HG03442 (cell line): Measurements from ENCODE around the gene RSBN1L.
A peak's percentile ranks its signal among the peaks of the same experiment; 100 is the strongest.

Experiments used
- ATAC-seq: cut with Tn5 transposase; IDR thresholded peaks from one replicate; pipeline ENCODE4 v1.9.1; 2021; ENCODE audit warnings: mild to moderate bottlenecking, moderate library complexity; ENCODE audit not compliant: unreplicated experiment

Gene RSBN1L

DNA sequence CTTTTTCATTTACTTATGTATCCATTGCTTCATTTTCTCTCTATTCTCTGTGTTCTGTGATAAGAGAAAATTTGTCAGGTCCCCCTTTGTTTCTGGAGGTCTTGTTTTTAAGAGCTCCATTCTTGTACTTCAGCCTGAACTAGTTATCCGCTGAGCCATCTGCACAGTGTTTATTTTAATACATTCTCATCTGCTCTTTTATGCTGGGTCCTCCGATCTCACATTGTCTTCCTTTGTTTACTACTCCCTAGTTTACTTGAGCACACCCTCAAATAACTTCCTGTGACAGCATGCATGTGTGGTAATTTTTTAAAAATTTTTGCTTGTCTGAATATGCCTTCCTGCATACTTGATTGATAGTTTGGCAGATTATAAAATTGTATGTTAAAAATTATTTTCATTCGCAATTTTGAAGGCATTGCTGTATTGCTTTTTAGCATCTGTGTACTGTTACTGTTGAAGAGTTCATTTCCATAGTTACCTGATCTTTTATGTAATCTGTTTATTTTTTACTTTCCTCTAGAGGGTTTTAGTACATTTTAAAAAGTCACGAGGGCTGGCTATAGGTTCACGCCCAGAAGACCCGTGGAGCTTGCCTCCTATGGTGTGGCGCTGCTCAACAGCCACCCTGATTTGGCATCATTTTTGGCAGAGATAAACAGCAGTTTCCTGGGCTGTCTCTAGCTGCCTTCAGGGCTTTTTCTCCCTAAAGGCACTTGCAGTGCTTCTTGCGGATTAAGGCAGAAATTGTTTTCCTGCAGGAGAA lies 31.9 kb downstream of the RSBN1L start:
- no peak for ATAC-seq

GRCh38 chr7:77729574-77730348 lies 33.5 kb downstream of the RSBN1L start:
- no peak for ATAC-seq

GRCh38 chr7:77731716-77732115 lies 35.5 kb downstream of the RSBN1L start:
- ATAC-seq: no peak

- ATAC-seq: no peak
These were observed 38.6 kb downstream of the RSBN1L start for GRCh38 chr7:77734659-77735421.

DNA sequence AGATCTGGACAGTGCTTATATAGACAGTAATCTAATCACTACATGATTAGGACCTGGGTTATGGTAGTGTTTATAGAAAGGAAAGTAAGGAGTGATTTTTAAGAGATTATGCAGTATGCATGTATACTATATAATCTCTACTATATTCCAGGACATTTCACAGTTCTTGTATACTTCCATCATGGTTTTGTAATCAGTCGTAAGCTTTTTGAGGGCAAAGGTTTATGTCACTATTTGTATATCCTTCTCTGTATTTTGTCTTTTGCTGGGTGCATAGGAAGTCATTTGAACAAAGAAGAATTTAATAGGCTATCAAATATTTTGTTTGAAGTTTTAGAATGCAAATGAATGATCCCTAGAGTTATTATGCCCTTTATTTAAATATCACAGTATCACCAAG lies 39.2 kb downstream of the RSBN1L start:
- no peak for ATAC-seq

DNA sequence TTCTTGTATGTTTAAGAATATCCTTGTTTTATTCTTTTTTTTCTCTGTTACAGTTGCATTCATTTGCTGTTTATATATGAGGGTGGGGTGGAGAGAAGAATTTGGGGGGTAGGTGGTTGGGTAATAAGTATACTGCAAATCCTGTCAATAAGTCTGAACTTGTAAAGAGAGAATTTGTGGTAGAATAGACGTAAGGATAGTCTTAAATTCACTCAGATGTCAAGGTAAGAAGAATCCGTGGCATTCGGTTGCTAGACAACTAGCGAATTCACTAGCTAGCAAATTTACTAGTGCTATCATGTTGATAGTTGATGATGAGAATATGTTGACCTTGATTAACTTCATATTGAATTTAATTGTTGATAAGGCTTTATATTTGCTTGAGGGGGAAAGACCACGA lies 40.7 kb downstream of the RSBN1L start:
- ATAC-seq: no peak

DNA sequence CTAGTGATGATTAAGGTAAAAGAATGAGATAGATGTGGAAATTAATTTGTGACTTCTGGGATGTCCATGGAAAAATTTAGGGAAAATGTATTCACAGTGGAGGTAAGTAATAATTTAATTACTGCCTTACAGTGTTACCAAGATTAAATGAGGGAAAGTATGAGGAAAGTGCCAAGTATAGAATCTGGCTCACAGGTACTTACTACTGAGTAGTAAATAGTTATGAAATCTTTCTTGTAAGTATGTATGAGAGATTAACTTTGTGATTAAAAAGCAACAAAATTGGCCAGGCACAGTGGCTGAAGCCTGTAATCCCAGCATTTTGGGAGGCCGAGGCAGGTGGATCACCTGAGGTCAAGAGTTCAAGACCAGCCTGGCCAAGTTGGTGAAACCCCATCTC lies 42.1 kb downstream of the RSBN1L start:
- no peak for ATAC-seq

GRCh38 chr7:77738871-77739270 lies 42.6 kb downstream of the RSBN1L start:
- no peak for ATAC-seq

- no peak for ATAC-seq
These were observed 44.0 kb downstream of the RSBN1L start for GRCh38 chr7:77740257-77740656.

- no peak for ATAC-seq
These were observed 47.3 kb downstream of the RSBN1L start for GRCh38 chr7:77743518-77743917.

GRCh38 chr7:77745746-77746145 lies 49.5 kb downstream of the RSBN1L start:
- ATAC-seq: no peak

DNA sequence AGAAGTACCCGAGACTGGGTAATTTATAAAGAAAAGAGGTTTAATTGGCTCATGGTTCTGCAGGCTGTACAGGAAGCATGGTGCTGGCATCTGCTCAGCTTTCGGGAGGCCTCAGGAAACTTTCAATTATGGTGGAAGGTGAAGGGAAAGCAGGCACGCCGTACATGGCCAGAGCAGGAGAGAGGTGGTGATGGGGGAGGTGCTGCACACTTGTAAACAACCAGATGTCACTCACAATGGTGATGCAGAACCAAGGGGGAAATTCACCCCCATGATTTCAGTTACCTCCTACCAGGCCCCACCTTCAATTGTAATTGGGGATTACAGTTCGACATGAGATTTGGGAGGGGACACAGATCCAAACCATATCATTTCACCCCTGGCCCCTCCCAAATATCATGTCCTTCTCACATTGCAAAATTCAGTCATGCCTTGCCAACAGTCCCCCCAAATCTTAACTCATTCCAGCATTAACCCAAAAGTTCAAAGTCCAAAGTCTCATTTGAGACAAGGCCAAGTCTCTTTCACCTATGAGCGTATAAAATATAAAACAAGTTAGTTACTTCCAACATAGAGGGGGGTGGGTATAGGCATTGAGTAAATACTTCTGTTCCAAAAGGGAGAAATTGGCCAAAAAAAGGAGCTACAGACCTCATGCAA lies 50.0 kb downstream of the RSBN1L start:
- ATAC-seq: no peak

DNA sequence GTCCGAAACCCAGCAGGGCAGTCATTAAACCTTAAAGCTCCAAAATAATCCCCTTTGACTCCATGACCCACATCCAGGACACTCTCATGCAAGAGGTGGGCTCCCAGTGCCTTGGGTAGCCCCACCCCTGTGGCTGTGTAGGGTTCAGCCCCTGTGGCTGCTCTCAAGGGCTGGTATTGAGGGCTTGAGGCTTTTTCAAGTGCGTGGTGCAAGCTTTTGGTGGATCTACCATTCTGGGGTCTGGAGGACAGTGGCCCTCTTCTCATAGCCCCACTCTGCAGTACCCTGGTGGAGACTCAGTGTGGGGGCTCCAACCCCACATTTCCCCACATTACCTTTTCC lies 50.5 kb downstream of the RSBN1L start:
- no peak for ATAC-seq

DNA sequence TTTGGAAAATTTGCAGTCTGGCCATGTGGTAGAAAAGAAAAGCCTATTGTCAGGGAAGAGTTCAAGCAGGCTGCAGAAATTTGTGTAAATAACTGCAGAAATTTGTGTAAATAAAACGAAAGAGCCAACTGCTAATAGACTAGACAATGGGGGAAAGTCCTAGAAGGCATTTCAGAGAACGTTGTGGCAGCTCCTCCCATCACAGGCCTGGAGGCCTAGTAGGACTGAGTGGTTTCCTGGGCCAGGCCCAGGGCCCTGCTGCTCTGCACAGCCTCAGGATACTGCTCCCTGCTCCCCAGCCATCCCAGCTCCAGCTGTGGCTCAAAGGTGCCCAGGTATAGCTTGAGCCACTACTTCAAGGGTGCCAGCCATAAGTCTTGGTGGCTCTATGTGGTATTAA lies 50.9 kb downstream of the RSBN1L start:
- no peak for ATAC-seq

GRCh38 chr7:77747718-77748117 lies 51.5 kb downstream of the RSBN1L start:
- no peak for ATAC-seq

- no peak for ATAC-seq
These were observed 55.8 kb downstream of the RSBN1L start for GRCh38 chr7:77752016-77752415.

- ATAC-seq: no peak
These were observed 56.9 kb downstream of the RSBN1L start for GRCh38 chr7:77753173-77753572.

DNA sequence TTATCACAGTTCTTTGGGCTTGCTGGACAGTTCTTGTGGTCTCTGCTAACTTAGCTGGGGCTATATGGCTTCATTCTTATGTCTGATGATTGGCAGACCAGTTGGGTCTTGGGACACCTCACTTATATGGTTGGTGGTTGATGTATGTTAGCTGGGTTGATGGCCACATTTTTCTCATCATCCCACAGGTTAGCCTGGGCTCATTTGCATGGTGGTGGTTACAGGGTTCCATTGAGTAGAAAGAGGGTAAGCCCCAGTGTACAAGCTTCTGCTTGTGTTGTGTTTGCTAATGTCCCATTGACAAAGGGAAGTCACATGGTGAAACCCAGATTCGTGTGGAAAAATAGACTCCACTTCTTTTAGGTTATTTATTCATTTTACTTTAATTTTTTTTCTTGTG lies 61.3 kb downstream of the RSBN1L start:
- peak; percentile 98 for ATAC-seq

DNA sequence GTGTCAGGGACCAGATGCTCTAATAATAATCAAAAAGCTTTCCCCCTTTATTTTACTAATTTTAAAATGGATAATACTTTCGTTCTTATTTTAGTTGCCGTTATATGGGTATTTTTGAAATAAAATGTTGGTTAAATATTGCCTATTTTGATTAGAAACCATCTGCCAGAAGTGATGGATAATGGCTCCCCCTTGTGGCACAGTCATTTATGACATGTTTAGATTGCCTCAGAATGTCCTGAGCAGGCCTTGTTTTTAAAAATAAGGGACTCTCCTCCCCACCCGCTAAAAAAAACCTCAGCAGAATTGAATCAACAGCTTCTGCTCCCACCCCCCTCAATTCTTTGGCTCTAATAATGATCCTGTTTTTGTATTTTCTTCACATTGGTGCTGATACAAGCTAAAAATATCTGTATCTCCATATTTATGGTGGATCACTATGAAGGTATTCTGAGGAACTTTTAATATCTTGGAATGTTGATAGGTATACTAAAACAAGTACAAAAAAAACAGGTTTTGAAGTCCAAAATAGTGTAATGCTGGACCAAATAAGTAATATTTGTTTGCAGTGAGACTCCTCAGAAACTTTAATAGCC lies 63.1 kb downstream of the RSBN1L start:
- no peak for ATAC-seq

DNA sequence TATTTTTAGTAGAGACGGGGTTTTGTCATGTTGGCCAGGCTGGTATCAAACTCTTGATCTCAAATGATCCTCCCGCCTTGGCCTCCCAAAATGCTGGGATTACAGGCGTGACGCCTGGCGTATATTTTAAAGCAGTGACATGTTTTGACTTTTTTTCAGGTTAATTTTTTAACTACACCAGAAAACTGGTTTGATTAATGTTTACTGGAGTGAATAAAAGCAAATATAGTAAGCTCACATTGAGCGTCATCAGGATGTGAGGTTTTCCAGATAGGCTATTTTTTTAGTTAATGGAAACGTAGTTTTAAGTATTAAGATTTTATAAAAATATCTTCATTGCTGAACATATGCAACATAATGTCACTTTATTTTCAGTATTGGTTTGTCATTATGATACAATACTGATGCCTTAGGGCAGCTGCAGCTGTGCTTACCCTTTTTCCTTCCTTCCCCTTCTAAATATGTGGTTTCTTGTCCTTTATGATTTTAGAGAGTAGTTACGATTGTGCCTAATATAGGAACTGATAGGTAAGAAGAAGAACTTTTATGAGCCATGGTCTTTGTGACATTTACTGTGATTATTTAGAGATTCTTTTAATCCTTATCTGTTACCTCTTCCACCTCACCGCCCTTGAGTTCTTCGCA lies 64.7 kb downstream of the RSBN1L start:
- no peak for ATAC-seq
